ENCODE results near the gene TMEM263.

DNA sequence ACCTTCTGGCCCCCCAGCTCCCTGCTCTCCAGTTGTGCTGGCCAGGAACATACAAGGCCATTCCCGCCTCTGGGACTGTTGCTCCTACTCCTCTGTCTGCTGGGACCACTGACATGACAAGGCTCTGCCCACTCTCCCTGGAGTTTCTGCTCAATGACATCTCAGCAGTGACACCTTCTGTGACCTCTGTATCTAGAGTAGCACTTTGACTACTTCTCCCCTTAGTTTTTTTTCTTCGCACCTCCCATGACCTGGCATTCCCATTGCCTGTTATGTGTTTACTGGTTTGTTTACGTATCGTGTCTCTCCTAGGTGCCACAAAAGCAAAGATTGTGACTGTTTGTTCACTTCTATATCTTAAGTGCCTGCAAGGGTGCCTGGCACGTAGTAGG is 40.1 kb upstream of the TMEM263 start:
- no peak for TF ChIP-seq POLR2A (IDR thresholded peaks at IDR 0.05; ENCODE audit: low read length)
- TF ChIP-seq GATA1 (IDR thresholded peaks at IDR 0.05; ENCODE audit: low read depth, low read length), result no peak

All from erythroblast (primary cell).